DMS153 treated with DMSO at 0.1 percent for 48 hours (cell line): ENCODE results near the gene CRYBG1.

Experiments used
- DNase-seq: peaks from one replicate; lab custom pipeline; 2025; ENCODE audit not compliant: unreplicated experiment; lab: John Stamatoyannopoulos, UW

CRYBG1 gene

GRCh38 chr6:106360410-106360988 lies at the start of gene CRYBG1:
Gene CRYBG1, plus strand, starts transcription at chr6:106360717. Its CDS starts 192 bp downstream, at chr6:106360909.
- DNase-seq = peak; percentile 86

- DNase-seq = peak; percentile 32
Observed at GRCh38 chr6:106315765-106316374, 44.6 kb upstream of the CRYBG1 start.

- DNase-seq = no peak
Observed at GRCh38 chr6:106316375-106316766, 44.1 kb upstream of the CRYBG1 start.

GRCh38 chr6:106318061-106318460 lies 42.5 kb upstream of the CRYBG1 start:
- no peak for DNase-seq

- DNase-seq = no peak
Observed at GRCh38 chr6:106318851-106319250, 41.7 kb upstream of the CRYBG1 start.

GRCh38 chr6:106321940-106322339 lies 38.6 kb upstream of the CRYBG1 start:
- DNase-seq = no peak

- no peak for DNase-seq
Observed at GRCh38 chr6:106324726-106325335, 35.7 kb upstream of the CRYBG1 start.

- DNase-seq = peak; percentile 91
Observed at GRCh38 chr6:106325336-106326178, 35.0 kb upstream of the CRYBG1 start, which contains the start of gene ATG5. Gene ATG5, minus strand, starts transcription at chr6:106325760. Its CDS starts 9,552 bp downstream, at chr6:106316208.

- peak; percentile 16 for DNase-seq
Observed at GRCh38 chr6:106334646-106335448, 25.7 kb upstream of the CRYBG1 start.

GRCh38 chr6:106339334-106340029 lies 21.0 kb upstream of the CRYBG1 start:
- peak; percentile 81 for DNase-seq

- DNase-seq = peak; percentile 4
Observed at GRCh38 chr6:106347219-106347618, 13.3 kb upstream of the CRYBG1 start.

GRCh38 chr6:106356378-106356777 lies 4.1 kb upstream of the CRYBG1 start:
- DNase-seq = no peak

GRCh38 chr6:106359959-106360409 lies 533 bp upstream of the CRYBG1 start:
- no peak for DNase-seq

- DNase-seq = no peak
Observed at GRCh38 chr6:106360989-106361430, 493 bp downstream of the CRYBG1 start.

GRCh38 chr6:106363401-106364138 lies 3.1 kb downstream of the CRYBG1 start:
- no peak for DNase-seq

- DNase-seq = no peak
Observed at GRCh38 chr6:106369739-106370138, 9.2 kb downstream of the CRYBG1 start.

GRCh38 chr6:106370639-106371038 lies 10.1 kb downstream of the CRYBG1 start:
- DNase-seq = no peak

- no peak for DNase-seq
Observed at GRCh38 chr6:106372838-106373501, 12.5 kb downstream of the CRYBG1 start.
